SK-N-SH (cell line): ENCODE data around the gene INTS1. TPM values are rescaled to one million over a fixed set of nuclear protein-coding genes. Genes with fewer than 3 reads are reported as not detected.

Experiments
- CTCF ChIA-PET: fragments of 300-600, 350-600 bp; formaldehyde crosslinking; extraction: SDS; loops from one replicate; lab custom pipeline; 2021; lab: Yijun Ruan, JAX
- POLR2A ChIA-PET: fragments of 350-600 bp; sonication (Branson Sonifier 250); formaldehyde crosslinking; extraction: SDS; loops from one replicate; lab custom pipeline; 2020; ENCODE audit warnings: antibody characterized with exemption, inconsistent platforms; lab: Yijun Ruan, JAX
- DNase-seq: peaks from one replicate; pipeline ENCODE4 v3.0.0; 2012
- H2AFZ ChIP-seq: fragments of 200-600 bp; sonication (generic); 2 replicates; pipeline ENCODE4 v1.8.1; 2016; ENCODE audit warnings: antibody characterized with exemption, mild to moderate bottlenecking, low read depth
- H3F3A ChIP-seq: fragments of 200-600 bp; sonication (generic); replicated peaks from 2 replicates; pipeline ENCODE3; 2016; ENCODE audit warnings: antibody characterized with exemption, mild to moderate bottlenecking; ENCODE audit not compliant: insufficient read depth
- H3K27ac ChIP-seq, 2 experiments: fragments of 200-500 bp in 1 of 2; fragments of 200-600 bp in 1 of 2; sonication (Bioruptor generic) in 1 of 2; sonication (generic), shearing (Covaris generic) in 1 of 2; 2 replicates each; pipeline versions ENCODE4 v1.5.1 to v1.6.1; 2014 to 2016; ENCODE audit warnings: low read depth in 2 of 2, inconsistent platforms in 1 of 2, low read length in 1 of 2, mild to moderate bottlenecking in 1 of 2, mixed read lengths in 1 of 2
- H3K27me3 ChIP-seq: fragments of 200-600 bp; sonication (generic), shearing (Covaris generic); 2 replicates; pipeline ENCODE4 v1.6.1; 2016; ENCODE audit warnings: mixed run types; ENCODE audit not compliant: insufficient read depth
- H3K36me3 ChIP-seq, 2 experiments: fragments of 200-500 bp in 1 of 2; fragments of 200-600 bp in 1 of 2; sonication (Bioruptor generic) in 1 of 2; sonication (generic) in 1 of 2; replicated peaks in 1 of 2; 2 replicates each; pipeline versions ENCODE3 to v1.5.1; 2014 to 2016; ENCODE audit warnings: low read length in 1 of 2, mild to moderate bottlenecking in 1 of 2; ENCODE audit not compliant: insufficient read depth in 2 of 2, control insufficient read depth in 1 of 2
- H3K4me1 ChIP-seq, 2 experiments: fragments of 200-500 bp in 1 of 2; fragments of 200-600 bp in 1 of 2; sonication (Bioruptor generic) in 1 of 2; sonication (generic), shearing (Covaris generic) in 1 of 2; 2 replicates each; pipeline versions ENCODE4 v1.5.1 to v1.6.1; 2014 to 2016; ENCODE audit warnings: low read depth in 1 of 2, low read length in 1 of 2, mixed run types in 1 of 2; ENCODE audit not compliant: insufficient read depth in 2 of 2, control insufficient read depth in 1 of 2
- H3K4me2 ChIP-seq: fragments of 200-600 bp; sonication (generic), shearing (Covaris generic); 2 replicates; pipeline ENCODE4 v1.6.1; 2017; ENCODE audit warnings: mixed run types
- H3K4me3 ChIP-seq, 2 experiments: fragments of 200-500 bp in 1 of 2; fragments of 200-600 bp in 1 of 2; sonication (Bioruptor generic) in 1 of 2; sonication (generic), shearing (Covaris generic) in 1 of 2; 2 replicates each; pipeline versions ENCODE4 v1.5.1 to v1.8.1; 2014 to 2016; ENCODE audit warnings: low read depth in 2 of 2, inconsistent platforms in 1 of 2, low read length in 1 of 2, mild to moderate bottlenecking in 1 of 2, mixed read lengths in 1 of 2, moderate library complexity in 1 of 2
- H3K79me2 ChIP-seq: fragments of 200-600 bp; sonication (generic); 2 replicates; pipeline ENCODE4 v1.8.1; 2017; ENCODE audit warnings: mild to moderate bottlenecking; ENCODE audit not compliant: insufficient read depth
- H3K9ac ChIP-seq: fragments of 200-600 bp; sonication (generic); 2 replicates; pipeline ENCODE4 v1.6.1; 2017; ENCODE audit warnings: mixed run types
- H3K9me2 ChIP-seq: fragments of 200-600 bp; sonication (generic); 2 replicates; pipeline ENCODE4 v1.6.1; 2017; ENCODE audit warnings: mixed run types
- H3K9me3 ChIP-seq: fragments of 200-600 bp; sonication (generic); 2 replicates; pipeline ENCODE4 v1.6.1; 2017; ENCODE audit warnings: mixed run types, mild to moderate bottlenecking, moderate library complexity
- H4K20me1 ChIP-seq: fragments of 200-600 bp; sonication (generic); 2 replicates; pipeline ENCODE4 v1.6.1; 2017; ENCODE audit warnings: mild to moderate bottlenecking, mixed run types; ENCODE audit not compliant: insufficient read depth
- ELF1 ChIP-seq: IDR thresholded peaks from 2 replicates; pipeline ENCODE4 v1.4.0; 2012
- EP300 ChIP-seq, 2 experiments: IDR thresholded peaks; 2 replicates each; pipeline versions ENCODE4 v1.4.0 to v1.6.1; 2012; ENCODE audit warnings: borderline replicate concordance in 1 of 2, low read depth in 1 of 2, low read length in 1 of 2
- EZH2phosphoT487 ChIP-seq: fragments of 200-600 bp; sonication (generic); IDR thresholded peaks from 2 replicates; pipeline ENCODE4 v1.6.1; 2017; ENCODE audit warnings: low read depth, mixed run types, mild to moderate bottlenecking, antibody characterized with exemption, moderate library complexity, borderline replicate concordance
- FOSL2 ChIP-seq: IDR thresholded peaks from 2 replicates; pipeline ENCODE4 v1.4.0; 2012; ENCODE audit warnings: low read depth, mild to moderate bottlenecking, moderate library complexity, borderline replicate concordance
- FOXJ3 ChIP-seq: sonication (generic); formaldehyde crosslinking; IDR thresholded peaks from 2 replicates; pipeline ENCODE4 v1.5.1; 2020; ENCODE audit warnings: mild to moderate bottlenecking, missing genetic modification reagents
- MEF2A ChIP-seq: IDR thresholded peaks from 2 replicates; pipeline ENCODE4 v1.4.0; 2012; ENCODE audit warnings: low read depth, borderline replicate concordance
- MXI1 ChIP-seq: IDR thresholded peaks from 2 replicates; pipeline ENCODE4 v1.6.1; 2012; ENCODE audit warnings: mild to moderate bottlenecking, low read depth, low read length, improper control_type of control experiment
- NFIC ChIP-seq: IDR thresholded peaks from 2 replicates; pipeline ENCODE4 v1.4.0; 2012; ENCODE audit warnings: borderline replicate concordance
- POLR2AphosphoS5 ChIP-seq: IDR thresholded peaks from 2 replicates; pipeline ENCODE4 v1.6.1; 2012; ENCODE audit warnings: low read depth, low read length
- RAD21 ChIP-seq: IDR thresholded peaks from 2 replicates; pipeline ENCODE4 v1.6.1; 2012; ENCODE audit warnings: mild to moderate bottlenecking, low read length
- RCOR1 ChIP-seq: fragments of 150-350 bp; IDR thresholded peaks from 2 replicates; pipeline ENCODE4 v1.6.1; 2017; ENCODE audit warnings: antibody characterized with exemption, low read length
- RXRA ChIP-seq: IDR thresholded peaks from 2 replicates; pipeline ENCODE4 v1.4.0; 2012; ENCODE audit warnings: low read depth, mild to moderate bottlenecking, borderline replicate concordance
- SIN3A ChIP-seq: IDR thresholded peaks from 2 replicates; pipeline ENCODE4 v1.6.1; 2012; ENCODE audit warnings: low read depth, mild to moderate bottlenecking, low read length, moderate library complexity, borderline replicate concordance
- TAF1 ChIP-seq: IDR thresholded peaks from 2 replicates; pipeline ENCODE4 v1.6.1; 2012; ENCODE audit warnings: low read depth, mild to moderate bottlenecking, low read length, moderate library complexity, borderline replicate concordance
- TCF12 ChIP-seq: IDR thresholded peaks from 2 replicates; pipeline ENCODE4 v1.4.0; 2012
- YY1 ChIP-seq: IDR thresholded peaks from 2 replicates; pipeline ENCODE4 v1.4.0; 2012; ENCODE audit warnings: low read depth, mild to moderate bottlenecking
- WGBS: methylation state at CpG from one replicate; pipeline ENCODE4 v1.1.6; 2017; ENCODE audit warnings: low lambda C conversion rate; 5-methylcytosine and 5-hydroxymethylcytosine counted together
- polyA plus RNA-seq, 3 experiments: library from polyadenylated mRNA; depleted of rRNA; stranded (reverse); fragments of >200 nt; gene quantifications; 2 replicates each; pipeline ENCODE4 v1.2.3, GENCODE V29; 2012
- TF ChIP-seq, protein P1 (sequence below): IDR thresholded peaks from 2 replicates; pipeline ENCODE4 v1.4.0; 2012; ENCODE audit warnings: low read depth, borderline replicate concordance
- TF ChIP-seq, protein P2 (sequence below): IDR thresholded peaks from 2 replicates; pipeline ENCODE4 v1.4.0; 2012; ENCODE audit warnings: low read depth
- TF ChIP-seq, protein P3 (sequence below): fragments of 150-350 bp; IDR thresholded peaks from 2 replicates; pipeline ENCODE4 v1.6.1; 2016; ENCODE audit warnings: mild to moderate bottlenecking, low read depth, low read length
- TF ChIP-seq, protein P4 (sequence below): IDR thresholded peaks from 2 replicates; pipeline ENCODE4; 2012

INTS1 gene
- polyA plus RNA-seq, 1 of the 3 experiments (the other 2 are of a cell fraction) = 48.1 TPM

DNA sequence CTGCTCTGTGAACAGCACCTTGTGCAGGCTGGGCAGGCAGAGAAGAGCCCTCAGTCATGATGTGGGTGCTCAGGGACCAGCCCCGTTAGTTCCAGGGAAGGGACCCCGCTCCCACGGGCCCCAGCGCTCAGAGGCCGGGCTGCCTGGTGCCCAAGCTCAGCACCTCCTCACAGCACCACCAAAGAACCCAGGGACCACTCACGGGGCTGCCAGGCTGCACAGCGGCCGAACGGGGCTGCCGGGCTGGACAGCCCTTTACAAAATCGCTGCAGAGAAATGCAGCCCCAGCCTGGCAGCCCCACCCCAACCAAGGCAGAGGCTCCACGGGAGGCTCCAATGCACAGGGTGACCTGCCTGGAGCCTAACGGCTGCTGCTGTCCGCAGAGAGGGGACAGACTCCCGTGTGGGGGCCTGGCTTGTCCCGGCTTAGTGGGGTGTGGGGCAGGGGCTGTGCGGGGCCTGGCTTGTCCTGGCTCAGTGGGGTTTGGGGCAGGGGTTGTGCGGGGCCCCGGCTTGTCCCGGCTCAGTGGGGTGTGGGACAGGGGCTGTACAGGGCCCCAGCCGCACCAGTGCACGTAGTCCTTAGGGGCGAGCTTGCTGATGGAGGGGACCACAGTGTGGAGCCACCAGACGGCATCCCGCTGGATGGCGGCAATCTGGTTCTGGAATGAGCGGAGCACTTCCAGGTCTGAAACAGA is 9.2 kb downstream of the INTS1 start:
- no peak for DNase-seq
- H3K9me3 ChIP-seq = no peaks in the 10 kb centered on the region
- peaks cover 19 to 83% of the 10 kb centered on the region in 2 experiments for H3K36me3 ChIP-seq
- H4K20me1 ChIP-seq = peaks cover 4% of the 10 kb centered on the region; the same call in 1 of the 2 replicates
- WGBS = 94% methylated on average over 7 of the region's 27 CpGs
- H3K4me1 ChIP-seq = no peaks in the 10 kb centered on the region
- H3K9ac ChIP-seq = no peak overlapping the region
- POLR2A ChIA-PET = no interaction called here
- no peak overlapping the region for H3K4me3 ChIP-seq
- CTCF ChIA-PET = interaction anchor here (9.8 kb wide), 1 partner anchor 22 kb away, joined by 104 read pairs; no protein-coding TSS in a partner anchor
- H2AFZ ChIP-seq = no peak overlapping the region
- no peak for TF ChIP-seq SIN3A
- TF ChIP-seq YY1 = no peak
- TF ChIP-seq EZH2phosphoT487 = no peak
- TF ChIP-seq RAD21 = no peak
- no peak for TF ChIP-seq MEF2A
- no peak for TF ChIP-seq EP300 (IDR thresholded peaks at IDR 0.05; ENCODE audit: borderline replicate concordance in 1 of 2, low read depth in 1 of 2, low read length in 1 of 2)
- no peak for TF ChIP-seq MXI1
- no peak for TF ChIP-seq ELF1
- TF ChIP-seq FOXJ3 (CRISPR knock-in tag) = no peak
- no peak for TF ChIP-seq RCOR1
- TF ChIP-seq, protein P1, sequence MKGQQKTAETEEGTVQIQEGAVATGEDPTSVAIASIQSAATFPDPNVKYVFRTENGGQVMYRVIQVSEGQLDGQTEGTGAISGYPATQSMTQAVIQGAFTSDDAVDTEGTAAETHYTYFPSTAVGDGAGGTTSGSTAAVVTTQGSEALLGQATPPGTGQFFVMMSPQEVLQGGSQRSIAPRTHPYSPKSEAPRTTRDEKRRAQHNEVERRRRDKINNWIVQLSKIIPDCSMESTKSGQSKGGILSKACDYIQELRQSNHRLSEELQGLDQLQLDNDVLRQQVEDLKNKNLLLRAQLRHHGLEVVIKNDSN = no peak
- TF ChIP-seq POLR2AphosphoS5 = no peak
- H3K27ac ChIP-seq = no peak overlapping the region
- no peaks in the 10 kb centered on the region for H3K79me2 ChIP-seq
- H3F3A ChIP-seq = no peaks in the 10 kb centered on the region
- H3K27me3 ChIP-seq = no peaks in the 10 kb centered on the region
- no peaks in the 10 kb centered on the region for H3K9me2 ChIP-seq
- H3K4me2 ChIP-seq = no peak overlapping the region

DNA sequence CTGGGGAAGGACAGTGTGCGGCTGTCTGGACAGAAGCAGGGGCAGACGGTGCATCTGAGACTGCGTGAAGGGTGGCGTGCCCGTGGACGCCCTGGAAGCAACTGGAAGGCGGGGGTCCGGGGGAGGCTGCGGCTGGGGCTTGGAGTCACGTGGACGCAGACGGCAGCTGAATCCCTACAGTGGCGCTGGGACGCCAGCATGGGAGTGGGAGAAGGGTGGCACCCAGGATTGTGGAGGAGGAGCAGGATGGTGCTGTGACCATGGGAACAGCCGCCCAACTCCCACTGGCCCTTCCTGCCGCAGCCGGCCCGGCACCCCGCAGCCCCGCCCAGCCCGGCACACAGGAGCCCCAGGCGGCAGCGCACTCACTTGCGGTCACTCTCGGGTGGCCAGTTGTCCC is 9.7 kb downstream of the INTS1 start:
- DNase-seq = no peak
- no peak for TF ChIP-seq ELF1
- no peak for TF ChIP-seq EP300 (IDR thresholded peaks at IDR 0.05; ENCODE audit: borderline replicate concordance in 1 of 2, low read depth in 1 of 2, low read length in 1 of 2)
- TF ChIP-seq, protein P2, sequence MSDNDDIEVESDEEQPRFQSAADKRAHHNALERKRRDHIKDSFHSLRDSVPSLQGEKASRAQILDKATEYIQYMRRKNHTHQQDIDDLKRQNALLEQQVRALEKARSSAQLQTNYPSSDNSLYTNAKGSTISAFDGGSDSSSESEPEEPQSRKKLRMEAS = no peak
- TF ChIP-seq, protein P3, sequence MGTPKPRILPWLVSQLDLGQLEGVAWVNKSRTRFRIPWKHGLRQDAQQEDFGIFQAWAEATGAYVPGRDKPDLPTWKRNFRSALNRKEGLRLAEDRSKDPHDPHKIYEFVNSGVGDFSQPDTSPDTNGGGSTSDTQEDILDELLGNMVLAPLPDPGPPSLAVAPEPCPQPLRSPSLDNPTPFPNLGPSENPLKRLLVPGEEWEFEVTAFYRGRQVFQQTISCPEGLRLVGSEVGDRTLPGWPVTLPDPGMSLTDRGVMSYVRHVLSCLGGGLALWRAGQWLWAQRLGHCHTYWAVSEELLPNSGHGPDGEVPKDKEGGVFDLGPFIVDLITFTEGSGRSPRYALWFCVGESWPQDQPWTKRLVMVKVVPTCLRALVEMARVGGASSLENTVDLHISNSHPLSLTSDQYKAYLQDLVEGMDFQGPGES = no peak
- TF ChIP-seq NFIC = no peak
- TF ChIP-seq SIN3A = no peak
- no peak for TF ChIP-seq RXRA
- no peak for TF ChIP-seq FOSL2
- TF ChIP-seq, protein P1 = no peak
- no peak for TF ChIP-seq RAD21
- TF ChIP-seq TAF1 = no peak
- TF ChIP-seq MXI1 = no peak
- TF ChIP-seq, protein P4, sequence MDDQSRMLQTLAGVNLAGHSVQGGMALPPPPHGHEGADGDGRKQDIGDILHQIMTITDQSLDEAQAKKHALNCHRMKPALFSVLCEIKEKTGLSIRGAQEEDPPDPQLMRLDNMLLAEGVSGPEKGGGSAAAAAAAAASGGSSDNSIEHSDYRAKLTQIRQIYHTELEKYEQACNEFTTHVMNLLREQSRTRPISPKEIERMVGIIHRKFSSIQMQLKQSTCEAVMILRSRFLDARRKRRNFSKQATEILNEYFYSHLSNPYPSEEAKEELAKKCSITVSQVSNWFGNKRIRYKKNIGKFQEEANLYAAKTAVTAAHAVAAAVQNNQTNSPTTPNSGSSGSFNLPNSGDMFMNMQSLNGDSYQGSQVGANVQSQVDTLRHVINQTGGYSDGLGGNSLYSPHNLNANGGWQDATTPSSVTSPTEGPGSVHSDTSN = no peak
- no peak for TF ChIP-seq TCF12

More for the DNA sequence above, 9.7 kb downstream of the INTS1 start:
- 94% methylated on average over 14 of the region's 25 CpGs for WGBS
- Histone ChIP-seq H3K4me1 (no peaks in the 10 kb centered on the region), H3K4me3 (no peak overlapping the region), H2AFZ (no peak overlapping the region), H3K36me3 (peaks cover 20 to 83% of the 10 kb centered on the region in 2 experiments), H4K20me1 (peaks cover 4% of the 10 kb centered on the region; the same call in 1 of the 2 replicates), H3K9me3 (no peaks in the 10 kb centered on the region), H3K4me2 (no peak overlapping the region), H3K27ac (no peak overlapping the region), H3F3A (no peaks in the 10 kb centered on the region), H3K9ac (no peak overlapping the region), H3K9me2 (no peaks in the 10 kb centered on the region), H3K79me2 (no peaks in the 10 kb centered on the region), H3K27me3 (no peaks in the 10 kb centered on the region)
- ChIA-PET CTCF (interaction anchor here (9.8 kb wide), 1 partner anchor 21 kb away, joined by 104 read pairs; no protein-coding TSS in a partner anchor), POLR2A (no interaction called here)
